Stimulated activated naive CD8-positive, alpha-beta T cell treated with anti-CD3 and anti-CD28 coated beads, Interleukin-15, amount 100 ng/mL, for 72 hours (primary cell): Measurements from ENCODE around the gene DCAF4.

ENCODE experiments used
- ATAC-seq: fragments of 150-1000 bp; cut with Tn5 transposase; 2 replicates; pipeline ENCODE4 v1.10.0; 2021; ENCODE audit warnings: mild to moderate bottlenecking, moderate library complexity
- DNase-seq, 2 donors: peaks; one replicate each; pipeline ENCODE4 v3.0.0; 2021 to 2022
- H3K27ac Mint-ChIP-seq, 2 donors: one replicate each; pipeline ENCODE4 v1.8.0; 2022; ENCODE audit warnings: mild to moderate bottlenecking in 2 of 2, mixed read lengths in 2 of 2, moderate library complexity in 2 of 2
- H3K27me3 Mint-ChIP-seq: one replicate; pipeline ENCODE4 v1.8.0; 2022; ENCODE audit warnings: mixed read lengths
- H3K4me1 Mint-ChIP-seq: one replicate; pipeline ENCODE4 v1.8.0; 2022; ENCODE audit warnings: mild to moderate bottlenecking, mixed read lengths
- H3K4me3 Mint-ChIP-seq, 2 donors: one replicate each; pipeline ENCODE4 v1.8.0; 2022; ENCODE audit warnings: mild to moderate bottlenecking in 2 of 2, mixed read lengths in 2 of 2, moderate library complexity in 1 of 2
- H3K9me3 Mint-ChIP-seq, 2 donors: one replicate each; pipeline ENCODE4 v1.8.0; 2022; ENCODE audit warnings: mixed read lengths in 2 of 2

DCAF4 gene, protein sequence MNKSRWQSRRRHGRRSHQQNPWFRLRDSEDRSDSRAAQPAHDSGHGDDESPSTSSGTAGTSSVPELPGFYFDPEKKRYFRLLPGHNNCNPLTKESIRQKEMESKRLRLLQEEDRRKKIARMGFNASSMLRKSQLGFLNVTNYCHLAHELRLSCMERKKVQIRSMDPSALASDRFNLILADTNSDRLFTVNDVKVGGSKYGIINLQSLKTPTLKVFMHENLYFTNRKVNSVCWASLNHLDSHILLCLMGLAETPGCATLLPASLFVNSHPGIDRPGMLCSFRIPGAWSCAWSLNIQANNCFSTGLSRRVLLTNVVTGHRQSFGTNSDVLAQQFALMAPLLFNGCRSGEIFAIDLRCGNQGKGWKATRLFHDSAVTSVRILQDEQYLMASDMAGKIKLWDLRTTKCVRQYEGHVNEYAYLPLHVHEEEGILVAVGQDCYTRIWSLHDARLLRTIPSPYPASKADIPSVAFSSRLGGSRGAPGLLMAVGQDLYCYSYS

DNA sequence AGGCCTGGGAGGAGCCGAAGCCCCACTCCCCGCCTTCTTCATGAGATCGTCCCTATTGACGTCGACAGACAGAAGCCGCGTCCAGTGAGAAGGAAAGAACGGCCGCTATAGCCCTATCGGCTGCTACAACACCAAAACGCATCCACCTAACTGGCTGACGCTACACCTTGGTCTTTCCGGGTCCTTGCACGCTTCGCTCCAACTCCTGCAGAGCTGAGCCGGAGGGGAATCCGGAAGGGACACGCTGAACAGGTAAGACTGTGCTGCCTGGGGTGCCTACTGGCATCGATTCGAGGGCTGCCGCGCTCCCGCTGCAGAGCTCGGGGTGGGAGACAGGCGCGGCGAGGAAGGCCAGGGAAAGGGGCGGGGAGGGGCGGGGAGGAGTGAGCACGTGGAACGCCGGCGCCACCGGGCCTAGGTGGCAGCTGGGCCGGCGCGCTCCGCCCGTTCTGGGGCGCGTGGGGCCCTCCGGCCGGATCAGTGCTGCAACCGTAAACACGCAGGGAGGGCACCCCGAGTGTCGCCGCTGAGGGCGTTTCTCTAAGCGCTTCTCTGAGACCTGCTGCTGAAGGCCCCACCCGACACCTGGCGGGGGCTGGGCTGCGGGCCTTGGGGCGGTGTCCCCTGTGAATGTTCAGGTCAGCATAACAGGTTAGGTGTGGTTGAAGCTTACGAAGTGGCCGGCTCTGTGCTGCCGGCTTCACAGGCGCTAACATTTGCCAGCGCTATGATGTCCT, at the start of gene DCAF4:
TSS of gene DCAF4 (plus strand) at position 173 of the 737 bp plus-strand sequence. CDS start 11,515 bp downstream, outside the sequence.
- ATAC-seq (peak; percentile 99), DNase-seq (peak; percentile 93 to 96)
- peaks cover 13% of the 10 kb centered on the region for H3K4me1 Mint-ChIP-seq
- H3K27ac Mint-ChIP-seq, result peak within 1 kb of the TSS; percentile 98 to 99
- peak within 1 kb of the TSS; percentile 98 for H3K4me3 Mint-ChIP-seq
- H3K9me3 Mint-ChIP-seq, result no peaks in the 10 kb centered on the region
- H3K27me3 Mint-ChIP-seq, result peaks cover 20% of the 10 kb centered on the region

DNA sequence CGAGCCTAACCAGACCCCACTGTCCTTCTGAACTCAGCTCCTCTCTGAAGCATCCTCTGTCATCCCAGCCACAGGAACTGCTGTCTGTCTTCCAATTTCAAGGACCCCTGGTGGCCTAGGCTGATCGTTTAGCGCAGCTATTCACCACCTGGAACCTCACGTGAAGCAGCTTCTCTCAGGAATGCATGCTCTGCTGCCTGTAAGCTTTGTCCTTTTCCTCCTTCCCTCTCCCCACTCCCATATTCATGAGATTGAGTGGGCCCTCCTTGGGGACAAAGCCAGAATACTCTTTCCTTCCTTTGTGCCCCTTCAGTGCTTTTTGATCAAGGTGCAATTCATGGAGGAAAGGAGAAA, 49.6 kb upstream of the DCAF4 start:
- no peak for DNase-seq
- no peak overlapping the region for H3K27ac Mint-ChIP-seq
- peaks cover 0 to 14% of the 10 kb centered on the region in 2 donors for H3K9me3 Mint-ChIP-seq
- peaks cover 7% of the 10 kb centered on the region for H3K27me3 Mint-ChIP-seq
- peaks cover 23% of the 10 kb centered on the region for H3K4me1 Mint-ChIP-seq
- no peak overlapping the region for H3K4me3 Mint-ChIP-seq
- no peak for ATAC-seq

DNA sequence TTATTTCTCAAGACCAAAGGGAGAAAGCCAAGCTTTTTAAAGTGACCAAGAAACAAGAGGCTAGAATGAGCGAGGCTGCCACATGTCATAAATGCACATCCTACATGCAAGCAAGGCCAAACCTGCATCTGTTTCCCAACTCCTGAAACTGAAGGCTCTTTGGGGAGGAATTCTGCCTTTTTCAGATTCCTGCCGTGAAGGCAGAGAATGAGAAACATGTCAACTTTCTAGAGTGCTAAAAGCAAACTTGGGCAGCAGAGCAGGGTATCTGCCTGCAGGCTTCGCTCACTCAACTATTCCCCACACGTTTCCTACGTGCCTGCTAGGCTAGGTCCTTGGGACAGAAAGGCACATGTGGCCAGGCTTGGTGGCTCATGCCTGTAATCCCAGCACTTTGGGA, 47.5 kb upstream of the DCAF4 start:
- Mint-ChIP-seq H3K27me3 (peaks cover 7% of the 10 kb centered on the region), H3K9me3 (peaks cover 0 to 7% of the 10 kb centered on the region in 2 donors), H3K27ac (no peak overlapping the region), H3K4me3 (no peak overlapping the region), H3K4me1 (peaks cover 33% of the 10 kb centered on the region)
- DNase-seq (no peak), ATAC-seq (no peak)

DNA sequence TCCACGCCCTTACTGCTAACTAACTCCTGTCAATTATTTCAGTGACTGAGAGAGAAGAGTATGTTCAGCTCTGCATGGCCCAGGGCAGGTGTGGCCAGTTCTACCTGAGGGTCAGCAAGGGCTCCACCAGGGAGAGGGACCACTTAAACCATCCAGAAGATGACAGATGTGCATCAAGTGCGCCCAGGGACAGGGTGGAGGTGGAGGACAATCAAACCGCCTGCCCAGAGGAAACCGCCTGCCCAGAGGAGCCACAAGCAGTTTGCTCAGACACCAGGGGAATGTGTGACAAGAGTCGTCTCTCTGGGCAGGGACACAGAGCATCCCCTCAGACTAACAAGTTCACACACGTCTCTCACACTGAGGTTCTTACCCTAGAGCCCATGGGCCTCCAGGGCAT, 46.8 kb upstream of the DCAF4 start:
- no peak for ATAC-seq
- H3K27me3 Mint-ChIP-seq, result peaks cover 6% of the 10 kb centered on the region
- no peak overlapping the region for H3K27ac Mint-ChIP-seq
- H3K4me1 Mint-ChIP-seq, result peaks cover 40% of the 10 kb centered on the region
- no peak overlapping the region for H3K4me3 Mint-ChIP-seq
- peaks cover 0 to 5% of the 10 kb centered on the region in 2 donors for H3K9me3 Mint-ChIP-seq
- no peak for DNase-seq

DNA sequence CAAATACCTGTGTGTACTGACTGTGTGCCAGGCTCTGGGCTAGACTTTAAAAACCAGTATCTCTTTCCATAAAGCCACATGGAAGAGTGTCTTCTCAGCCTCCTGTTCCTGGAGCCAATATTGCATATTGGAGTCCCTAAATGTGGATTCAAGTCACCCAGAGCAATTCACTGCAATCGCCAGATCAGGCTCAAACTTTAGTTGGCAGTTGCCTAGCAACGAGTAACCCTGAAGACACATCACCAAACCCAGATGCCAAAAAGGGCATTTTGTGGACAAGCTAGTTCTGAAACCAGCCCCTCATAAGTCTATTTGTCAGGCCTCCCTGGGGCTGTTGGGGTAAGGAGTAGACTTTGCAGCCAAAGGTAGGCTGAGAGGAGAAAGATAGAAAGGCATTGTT, 46.1 kb upstream of the DCAF4 start:
- H3K4me3 Mint-ChIP-seq, result no peak overlapping the region
- H3K4me1 Mint-ChIP-seq, result peaks cover 43% of the 10 kb centered on the region
- ATAC-seq (no peak), DNase-seq (no peak)
- no peaks in the 10 kb centered on the region for H3K27me3 Mint-ChIP-seq
- no peaks in the 10 kb centered on the region for H3K9me3 Mint-ChIP-seq
- H3K27ac Mint-ChIP-seq, result no peak overlapping the region

DNA sequence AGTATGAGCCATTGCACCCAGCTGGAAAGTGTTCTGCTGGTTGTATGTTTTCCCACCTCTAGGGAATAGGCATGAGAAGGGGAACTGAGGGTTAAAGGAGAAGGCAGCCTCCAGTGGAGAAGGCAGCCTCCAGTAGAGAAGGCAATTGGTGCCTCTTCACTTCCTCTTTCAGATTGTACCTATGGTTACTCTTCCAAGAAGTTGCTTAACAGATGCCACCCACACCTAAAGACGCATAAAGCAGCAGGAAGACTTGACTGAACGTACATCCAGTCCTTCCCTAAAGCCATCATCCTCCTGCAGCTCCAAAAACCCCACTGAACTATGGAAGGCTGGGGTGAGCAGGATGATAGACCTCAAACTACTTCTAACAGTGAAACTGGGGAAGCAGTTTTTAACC, 45.4 kb upstream of the DCAF4 start:
- no peak for ATAC-seq
- no peaks in the 10 kb centered on the region for H3K9me3 Mint-ChIP-seq
- peaks cover 43% of the 10 kb centered on the region for H3K4me1 Mint-ChIP-seq
- no peaks in the 10 kb centered on the region for H3K27me3 Mint-ChIP-seq
- peak overlapping the region in 1 of 2 donors; percentile 70 for H3K27ac Mint-ChIP-seq
- peak overlapping the region in 1 of 2 donors; percentile 35 for H3K4me3 Mint-ChIP-seq
- no peak for DNase-seq

DNA sequence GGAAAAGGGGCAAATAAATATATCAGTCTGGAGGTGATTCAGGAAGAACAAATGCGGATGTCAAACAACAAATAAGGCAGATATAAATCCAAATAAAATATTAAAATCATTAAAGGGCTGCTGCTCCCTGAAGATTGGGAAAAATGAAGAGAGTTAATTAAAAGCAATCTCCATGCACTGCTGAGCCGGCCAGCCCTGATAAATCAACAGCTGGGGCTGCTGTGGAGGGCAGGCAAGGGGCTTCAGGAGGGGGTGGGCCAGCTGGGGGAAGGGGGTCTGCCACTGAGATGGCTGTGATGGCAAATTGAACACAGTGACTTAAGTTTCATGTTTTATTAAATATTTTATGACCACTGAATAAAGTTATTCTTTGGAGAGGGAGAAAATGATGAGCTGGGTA, 44.7 kb upstream of the DCAF4 start:
- DNase-seq (no peak), ATAC-seq (no peak)
- Mint-ChIP-seq H3K4me1 (peaks cover 43% of the 10 kb centered on the region), H3K27ac (peak overlapping the region in 1 of 2 donors; percentile 70), H3K4me3 (no peak overlapping the region), H3K27me3 (no peaks in the 10 kb centered on the region), H3K9me3 (no peaks in the 10 kb centered on the region)

DNA sequence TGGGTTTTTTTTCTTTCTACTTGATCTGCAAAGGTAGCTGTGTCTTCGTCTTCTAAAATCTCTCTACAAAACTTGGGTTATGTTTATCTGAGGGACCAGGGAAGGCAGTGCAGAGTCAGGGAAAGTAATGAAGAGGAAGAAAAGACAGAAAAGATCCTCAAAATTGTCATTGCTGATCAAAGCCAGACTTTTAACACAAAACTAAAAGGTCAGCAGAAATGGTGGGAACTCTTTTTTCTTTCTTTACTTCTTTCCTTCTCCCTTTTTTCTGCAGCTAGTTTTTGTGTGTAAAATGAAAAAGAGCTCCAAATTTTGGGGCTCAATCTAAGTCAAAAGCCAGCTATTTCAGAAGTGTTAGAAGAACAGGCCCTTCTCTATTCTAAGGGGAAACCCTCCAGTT, 44.2 kb upstream of the DCAF4 start:
- Mint-ChIP-seq H3K27ac (no peak overlapping the region), H3K27me3 (no peaks in the 10 kb centered on the region), H3K9me3 (peaks cover 0 to 3% of the 10 kb centered on the region in 2 donors), H3K4me3 (no peak overlapping the region), H3K4me1 (peaks cover 43% of the 10 kb centered on the region)
- DNase-seq (no peak), ATAC-seq (no peak)

DNA sequence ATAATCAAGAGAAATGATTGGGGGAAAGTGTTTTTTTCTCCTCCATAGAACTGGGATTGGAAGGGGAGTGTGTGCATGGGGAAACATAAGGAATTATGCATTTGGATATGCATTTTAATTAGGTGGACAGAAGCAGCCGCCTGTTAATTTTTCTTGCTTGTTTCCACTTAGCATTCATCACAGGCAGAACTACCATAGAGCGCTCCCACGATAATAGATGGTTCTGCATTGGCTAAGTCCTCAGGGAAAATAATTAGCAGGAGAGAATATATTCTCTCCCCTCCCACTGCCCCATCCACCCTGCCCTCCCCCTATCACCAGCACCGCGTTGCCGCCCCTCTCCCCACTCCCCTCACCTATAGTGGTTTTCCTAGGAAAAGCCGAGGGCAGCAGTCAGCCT, 43.8 kb upstream of the DCAF4 start:
- H3K4me1 Mint-ChIP-seq, result peaks cover 43% of the 10 kb centered on the region
- no peak overlapping the region for H3K4me3 Mint-ChIP-seq
- ATAC-seq (no peak), DNase-seq (no peak)
- no peaks in the 10 kb centered on the region for H3K27me3 Mint-ChIP-seq
- no peak overlapping the region for H3K27ac Mint-ChIP-seq
- H3K9me3 Mint-ChIP-seq, result peaks cover 0 to 7% of the 10 kb centered on the region in 2 donors

DNA sequence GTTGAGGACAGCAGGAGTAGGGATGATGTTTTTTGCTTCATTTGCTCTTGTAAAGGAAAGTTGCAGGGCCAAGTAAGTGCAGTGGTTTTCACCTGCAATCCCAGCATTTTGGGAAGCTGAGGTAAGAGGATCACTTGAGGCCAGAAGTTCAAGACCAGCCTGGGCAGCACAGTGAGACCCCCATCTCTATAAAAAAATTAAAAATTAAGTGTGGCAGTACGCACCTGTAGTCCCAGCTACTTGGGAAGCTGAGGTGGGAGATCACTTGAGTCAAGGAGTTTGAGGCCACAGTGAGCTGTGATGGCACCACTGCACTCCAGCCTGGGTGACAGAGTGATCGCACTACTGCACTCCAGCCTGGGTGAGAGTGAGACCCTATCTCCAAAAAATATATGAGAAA, 43.2 kb upstream of the DCAF4 start:
- peak overlapping the region in 1 of 2 donors; percentile 13 for H3K27ac Mint-ChIP-seq
- peaks cover 43% of the 10 kb centered on the region for H3K4me1 Mint-ChIP-seq
- ATAC-seq (no peak), DNase-seq (no peak)
- H3K4me3 Mint-ChIP-seq, result no peak overlapping the region
- peaks cover 0 to 7% of the 10 kb centered on the region in 2 donors for H3K9me3 Mint-ChIP-seq
- H3K27me3 Mint-ChIP-seq, result peaks cover 4% of the 10 kb centered on the region

DNA sequence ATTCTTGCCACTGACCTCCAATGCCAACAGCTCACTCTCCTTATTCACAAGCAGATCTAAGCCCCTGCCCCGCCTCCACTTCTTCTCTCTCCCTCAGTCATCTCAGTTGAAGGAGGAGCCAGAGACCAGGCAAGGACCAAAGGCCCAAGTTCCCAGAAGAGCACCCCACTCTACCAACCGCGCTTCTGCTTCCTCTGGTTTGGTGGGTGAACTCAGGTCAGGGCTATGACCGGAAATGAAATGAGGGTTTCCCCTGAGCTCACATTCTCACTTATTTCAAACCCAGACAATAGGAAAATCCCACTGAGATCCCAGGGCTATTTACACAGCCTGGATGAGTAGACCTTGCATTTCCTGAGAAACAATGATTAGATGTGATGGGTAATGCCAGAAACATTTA, 42.3 kb upstream of the DCAF4 start:
- peaks cover 43% of the 10 kb centered on the region for H3K4me1 Mint-ChIP-seq
- peak; percentile 96 for ATAC-seq

DNA sequence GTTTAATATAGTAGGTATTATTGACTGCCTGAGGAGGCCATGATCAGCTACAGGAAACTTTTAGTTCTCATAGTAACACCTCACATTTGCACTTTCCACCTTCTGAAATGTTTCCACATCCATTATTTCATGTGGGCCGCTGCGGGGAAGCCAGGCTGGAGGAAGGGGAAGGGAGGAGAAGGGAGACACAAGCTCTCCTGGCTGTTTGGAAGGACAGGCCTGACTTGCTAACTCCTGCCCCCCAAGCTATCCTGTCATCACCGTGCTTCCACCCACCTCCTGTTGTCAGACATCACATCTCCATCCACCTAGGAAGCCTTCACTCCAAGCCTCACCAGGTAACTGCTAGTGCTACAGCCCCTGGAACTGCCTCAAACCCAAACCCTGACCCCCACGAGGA, 41.9 kb upstream of the DCAF4 start:
- DNase-seq, result no peak
- Mint-ChIP-seq H3K9me3 (peaks cover 0 to 7% of the 10 kb centered on the region in 2 donors), H3K27me3 (peaks cover 8% of the 10 kb centered on the region), H3K4me3 (no peak overlapping the region), H3K4me1 (peaks cover 42% of the 10 kb centered on the region), H3K27ac (no peak overlapping the region)
- no peak for ATAC-seq

More for the DNA sequence above, 42.3 kb upstream of the DCAF4 start:
- Mint-ChIP-seq H3K9me3 (peaks cover 0 to 7% of the 10 kb centered on the region in 2 donors), H3K27me3 (peaks cover 8% of the 10 kb centered on the region), H3K27ac (peak overlapping the region in 1 of 2 donors; percentile 42), H3K4me3 (peak overlapping the region; percentile 9 to 21)
- DNase-seq, result peak in 1 of 2 donors; percentile 67

DNA sequence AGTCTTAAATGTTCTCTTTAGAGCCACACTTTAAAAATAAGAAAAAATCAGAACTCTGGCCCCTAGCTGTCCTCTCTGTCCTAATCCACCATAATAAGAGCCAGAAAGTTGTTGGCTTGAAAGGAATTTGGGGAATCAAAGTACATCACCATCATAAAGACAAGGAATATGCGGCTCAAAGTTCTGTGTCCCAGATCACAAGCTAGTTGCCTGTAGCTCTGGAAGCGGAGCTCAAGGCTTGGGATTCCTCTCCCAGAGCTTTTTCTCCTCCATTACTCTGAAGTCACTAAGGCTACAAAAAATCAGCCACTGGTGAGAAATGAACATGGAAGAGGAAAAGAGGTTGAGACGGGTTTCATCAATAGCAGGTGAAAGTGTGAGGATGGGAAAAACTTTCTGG, 38.8 kb upstream of the DCAF4 start:
- no peak for ATAC-seq
- Mint-ChIP-seq H3K27ac (no peak overlapping the region), H3K4me1 (peaks cover 20% of the 10 kb centered on the region), H3K4me3 (no peak overlapping the region), H3K9me3 (peaks cover 0 to 7% of the 10 kb centered on the region in 2 donors), H3K27me3 (peaks cover 24% of the 10 kb centered on the region)
- DNase-seq, result no peak

DNA sequence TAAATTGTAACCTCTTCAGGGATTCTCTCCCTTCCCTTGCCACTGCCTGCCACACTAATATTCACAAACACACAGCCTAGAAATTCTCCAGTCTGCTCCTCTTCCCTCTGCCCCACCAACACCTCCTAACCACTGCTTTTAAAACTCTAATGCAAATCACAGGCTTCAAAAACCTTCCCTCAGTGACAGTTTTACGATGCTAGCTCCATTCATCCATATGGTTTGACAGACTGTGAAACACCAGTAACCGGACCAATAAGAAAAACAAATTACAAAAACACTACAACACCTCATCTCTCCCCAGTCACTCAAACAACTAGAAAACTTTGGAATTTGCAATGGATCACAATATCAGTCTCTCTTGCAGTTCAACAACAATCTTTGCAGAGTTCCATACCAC, 38.1 kb upstream of the DCAF4 start:
- DNase-seq, result no peak
- Mint-ChIP-seq H3K4me3 (no peak overlapping the region), H3K9me3 (peaks cover 0 to 7% of the 10 kb centered on the region in 2 donors), H3K4me1 (peaks cover 20% of the 10 kb centered on the region), H3K27ac (no peak overlapping the region), H3K27me3 (peaks cover 24% of the 10 kb centered on the region)
- no peak for ATAC-seq

DNA sequence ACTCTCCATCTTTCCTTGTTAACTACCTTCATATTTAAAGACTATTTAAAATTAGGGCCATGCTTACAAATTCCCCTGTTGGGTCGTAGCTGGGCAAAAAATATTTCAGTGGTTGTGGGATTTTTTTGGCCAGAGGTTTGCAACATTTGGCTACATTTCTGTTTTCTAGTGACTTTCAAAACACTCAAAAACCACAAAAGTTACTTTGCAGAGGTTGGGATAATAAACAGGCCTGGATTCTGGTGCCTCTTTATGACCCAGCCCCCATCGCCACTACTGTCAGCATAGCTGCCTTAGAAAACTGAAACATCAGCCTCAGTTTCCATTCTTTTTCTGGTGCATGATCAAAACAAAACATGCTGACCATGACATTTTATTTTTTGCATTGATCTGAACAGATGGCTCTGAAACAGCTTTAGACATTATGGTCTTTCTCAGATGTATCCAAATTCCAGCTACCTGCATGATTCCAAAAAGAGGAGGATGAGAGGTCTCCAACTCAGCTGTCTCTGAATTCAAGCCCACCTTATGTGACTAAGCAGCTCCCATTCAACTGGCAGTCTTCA, 37.5 kb upstream of the DCAF4 start:
- Mint-ChIP-seq H3K4me1 (peaks cover 15% of the 10 kb centered on the region), H3K27me3 (peaks cover 24% of the 10 kb centered on the region), H3K4me3 (no peak overlapping the region), H3K9me3 (peaks cover 0 to 7% of the 10 kb centered on the region in 2 donors), H3K27ac (no peak overlapping the region)
- ATAC-seq, result no peak
- no peak for DNase-seq

DNA sequence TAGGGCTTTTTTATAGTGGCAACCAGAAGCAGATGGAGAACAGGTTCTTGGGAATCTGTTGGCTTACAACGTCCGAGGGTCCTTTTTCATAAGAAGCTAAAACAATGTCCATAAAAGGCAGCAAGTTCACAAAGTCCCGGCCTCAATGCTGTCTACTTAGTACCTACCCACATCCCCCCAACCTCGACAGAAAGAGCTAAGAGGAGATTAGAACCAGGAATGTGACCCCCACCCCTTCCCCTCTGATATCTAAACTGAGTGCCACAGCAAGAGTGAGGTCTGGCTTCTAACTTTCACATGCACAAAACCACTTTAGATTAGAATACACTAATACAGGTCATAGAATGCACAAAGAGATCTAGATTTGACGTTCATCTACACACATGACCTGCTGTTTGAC, 36.9 kb upstream of the DCAF4 start:
- ATAC-seq (no peak), DNase-seq (no peak)
- peaks cover 27% of the 10 kb centered on the region for H3K27me3 Mint-ChIP-seq
- H3K27ac Mint-ChIP-seq, result no peak overlapping the region
- peaks cover 0 to 7% of the 10 kb centered on the region in 2 donors for H3K9me3 Mint-ChIP-seq
- H3K4me1 Mint-ChIP-seq, result peaks cover 12% of the 10 kb centered on the region
- H3K4me3 Mint-ChIP-seq, result no peak overlapping the region
